Skeletal muscle tissue (tissue), 4 donors: ENCODE data around the gene DNAJB4. TPM values are rescaled to one million over a fixed set of nuclear protein-coding genes. Genes with fewer than 3 reads are reported as not detected.
"Not testable (repeated sequence)": the region's sequence is repeated elsewhere in the genome, so short reads cannot be mapped to it uniquely, and the experiment has no call there.

Experiments used
- H3K27ac ChIP-seq: one replicate; pipeline ENCODE4 v1.7.0; 2013; ENCODE audit warnings: mild to moderate bottlenecking, low read depth, low read length, inconsistent platforms
- H3K27me3 ChIP-seq, 3 donors: one replicate each; pipeline ENCODE4 v1.7.0; 2013; ENCODE audit warnings: low read length in 3 of 3; ENCODE audit not compliant: control insufficient read depth in 3 of 3, insufficient read depth in 3 of 3
- H3K36me3 ChIP-seq, 3 donors: one replicate each; pipeline ENCODE4 v1.7.0; 2013; ENCODE audit warnings: low read length in 3 of 3; ENCODE audit not compliant: control insufficient read depth in 3 of 3, insufficient read depth in 3 of 3
- H3K4me1 ChIP-seq, 3 donors: one replicate each; pipeline ENCODE4 v1.7.0; 2013; ENCODE audit warnings: low read length in 3 of 3, mild to moderate bottlenecking in 3 of 3; ENCODE audit not compliant: control insufficient read depth in 3 of 3, insufficient read depth in 3 of 3
- H3K4me3 ChIP-seq, 3 donors: one replicate each; pipeline ENCODE4 v1.7.0; 2013; ENCODE audit warnings: low read length in 3 of 3
- H3K9ac ChIP-seq, 3 donors: one replicate each; pipeline ENCODE4 v1.7.0; 2013; ENCODE audit warnings: low read length in 3 of 3, mild to moderate bottlenecking in 3 of 3, moderate library complexity in 2 of 3, low read depth in 1 of 3
- H3K9me3 ChIP-seq, 3 donors: one replicate each; pipeline ENCODE4 v1.7.0; 2013; ENCODE audit warnings: low read length in 3 of 3; ENCODE audit not compliant: control insufficient read depth in 3 of 3
- total RNA-seq: library from RNA; depleted of rRNA; stranded (reverse); fragments of >200 nt; gene quantifications from one replicate; pipeline ENCODE4 v1.2.3, GENCODE V29; 2014
- donor health status: Osteomylitis.

The DNAJB4 gene
- total RNA-seq, 1 donor from 2014 or later, result 53.8 TPM

DNA sequence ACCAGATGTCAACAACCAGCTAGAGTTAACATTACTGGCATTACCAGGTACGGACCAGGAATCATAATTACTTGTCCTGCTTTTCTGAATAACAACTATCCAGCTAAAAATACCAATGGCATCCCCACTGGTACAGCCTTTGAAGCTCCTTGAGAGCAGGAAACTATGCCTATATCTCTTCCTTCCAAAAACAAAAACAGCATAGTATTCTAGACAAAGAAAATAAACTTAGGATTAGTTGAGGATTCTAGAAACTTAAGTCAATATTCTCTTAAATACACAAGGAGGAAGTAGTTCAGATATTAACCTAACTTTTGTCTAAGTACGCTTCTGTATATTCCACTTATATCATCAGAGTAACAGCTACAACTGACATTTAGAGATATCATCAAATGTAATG lies 28.8 kb upstream of the DNAJB4 start:
- H3K4me3 ChIP-seq, result peak overlapping the region; percentile 8 to 39 (median 12)
- H3K36me3 ChIP-seq, result peaks cover 0 to 5% (median 0%) of the 10 kb centered on the region in 3 donors
- H3K9ac ChIP-seq, result peak overlapping the region in 1 of 3 donors; percentile 7
- H3K27me3 ChIP-seq, result no peaks in the 10 kb centered on the region
- peaks cover 17 to 32% (median 26%) of the 10 kb centered on the region in 3 donors for H3K4me1 ChIP-seq
- H3K27ac ChIP-seq, result peak overlapping the region; percentile 4
- no peaks in the 10 kb centered on the region for H3K9me3 ChIP-seq

- Histone ChIP-seq H3K27me3 (no peaks in the 10 kb centered on the region), H3K36me3 (peaks cover 0 to 5% (median 0%) of the 10 kb centered on the region in 3 donors), H3K9ac (peak overlapping the region in 1 of 3 donors; percentile 40), H3K4me3 (peak overlapping the region; percentile 39 to 95 (median 52)), H3K27ac (peak overlapping the region; percentile 20), H3K4me1 (peaks cover 17 to 32% (median 26%) of the 10 kb centered on the region in 3 donors), H3K9me3 (no peaks in the 10 kb centered on the region)
Measured at GRCh38 chr1:77976433-77977076, 28.2 kb upstream of the DNAJB4 start.

DNA sequence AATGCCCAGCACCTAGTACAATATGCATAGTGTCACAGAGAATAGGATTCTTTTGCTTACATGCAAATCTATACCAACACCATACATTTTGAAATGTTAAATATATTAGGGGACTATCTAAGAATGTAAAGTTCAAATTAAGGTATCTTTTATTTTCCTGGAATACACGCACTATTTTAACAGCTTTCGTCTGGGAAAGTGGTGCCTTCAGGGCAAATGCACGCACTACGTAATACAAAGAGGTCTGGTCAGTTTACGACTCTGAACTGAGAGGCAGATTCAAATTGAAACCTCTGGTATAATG lies 26.8 kb upstream of the DNAJB4 start:
- Histone ChIP-seq H3K4me1 (peaks cover 16 to 29% (median 26%) of the 10 kb centered on the region in 3 donors), H3K9me3 (no peaks in the 10 kb centered on the region), H3K36me3 (peaks cover 0 to 5% (median 0%) of the 10 kb centered on the region in 3 donors), H3K4me3 (peak overlapping the region; percentile 88 to 100 (median 95)), H3K27ac (peak overlapping the region; percentile 98), H3K9ac (peak overlapping the region; percentile 88 to 100 (median 96)), H3K27me3 (no peaks in the 10 kb centered on the region)

GRCh38 chr1:77978293-77978968 lies 26.3 kb upstream of the DNAJB4 start:
- Histone ChIP-seq H3K4me3 (peak overlapping the region; percentile 88 to 100 (median 95)), H3K36me3 (peaks cover 0 to 5% (median 0%) of the 10 kb centered on the region in 3 donors), H3K9me3 (no peaks in the 10 kb centered on the region), H3K27me3 (no peaks in the 10 kb centered on the region), H3K9ac (peak overlapping the region; percentile 88 to 100 (median 96)), H3K4me1 (peaks cover 16 to 29% (median 26%) of the 10 kb centered on the region in 3 donors), H3K27ac (peak overlapping the region; percentile 98)

- no peaks in the 10 kb centered on the region for H3K27me3 ChIP-seq
- peak within 1 kb of the TSS; percentile 98 for H3K27ac ChIP-seq
- peaks cover 0 to 3% (median 0%) of the 10 kb centered on the region in 3 donors for H3K36me3 ChIP-seq
- peak within 1 kb of the TSS; percentile 88 to 100 (median 96) for H3K9ac ChIP-seq
- H3K4me1 ChIP-seq, result peaks cover 16 to 29% (median 26%) of the 10 kb centered on the region in 3 donors
- H3K4me3 ChIP-seq, result peak within 1 kb of the TSS; percentile 88 to 100 (median 95)
- H3K9me3 ChIP-seq, result no peaks in the 10 kb centered on the region
Measured at GRCh38 chr1:77978969-77979876, 25.5 kb upstream of the DNAJB4 start, which contains the start of gene FUBP1. Gene FUBP1, minus strand, starts transcription at chr1:77979072. Its CDS starts 68 bp downstream, at chr1:77979004.

DNA sequence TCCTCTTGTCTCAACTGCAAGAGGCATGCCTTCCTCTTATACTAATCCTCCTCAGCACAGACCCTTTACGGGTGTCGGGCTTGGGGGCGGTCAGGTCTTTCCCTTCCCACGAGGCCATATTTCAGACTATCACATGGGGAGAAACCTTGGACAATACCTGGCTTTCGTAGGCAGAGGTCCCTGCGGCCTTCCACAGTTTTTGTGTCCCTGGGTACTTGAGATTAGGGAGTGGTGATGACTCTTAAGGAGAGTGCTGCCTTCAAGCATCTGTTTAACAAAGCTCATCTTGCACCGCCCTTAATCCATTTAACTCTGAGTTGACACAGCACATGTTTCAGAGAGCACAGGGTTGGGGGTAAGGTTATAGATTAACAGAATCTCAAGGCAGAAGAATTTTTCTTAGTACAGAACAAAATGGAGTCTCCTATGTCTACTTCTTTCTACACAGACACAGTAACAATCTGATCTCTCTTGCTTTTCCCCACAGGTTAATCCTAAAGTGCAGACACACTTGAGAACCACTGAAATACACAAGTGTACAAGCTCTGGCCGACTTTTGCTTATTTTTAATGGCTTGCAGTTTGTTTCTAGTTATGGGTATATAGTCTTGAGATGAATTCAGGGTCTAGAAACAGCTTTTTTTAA lies 21.3 kb upstream of the DNAJB4 start:
- H3K4me3 ChIP-seq, H3K36me3 ChIP-seq, H3K9me3 ChIP-seq, H3K27me3 ChIP-seq, H3K27ac ChIP-seq, H3K9ac ChIP-seq: not testable (repeated sequence)
- H3K4me1 ChIP-seq, result peaks cover 12 to 18% (median 13%) of the 10 kb centered on the region in 3 donors

GRCh38 chr1:77983997-77984355 lies 20.8 kb upstream of the DNAJB4 start:
- no peak overlapping the region for H3K9ac ChIP-seq
- H3K27ac ChIP-seq, result no peak overlapping the region
- H3K4me1 ChIP-seq, result peaks cover 12 to 18% (median 13%) of the 10 kb centered on the region in 3 donors
- H3K4me3 ChIP-seq, result no peak overlapping the region
- H3K27me3 ChIP-seq, result no peaks in the 10 kb centered on the region
- no peaks in the 10 kb centered on the region for H3K9me3 ChIP-seq
- no peaks in the 10 kb centered on the region for H3K36me3 ChIP-seq

DNA sequence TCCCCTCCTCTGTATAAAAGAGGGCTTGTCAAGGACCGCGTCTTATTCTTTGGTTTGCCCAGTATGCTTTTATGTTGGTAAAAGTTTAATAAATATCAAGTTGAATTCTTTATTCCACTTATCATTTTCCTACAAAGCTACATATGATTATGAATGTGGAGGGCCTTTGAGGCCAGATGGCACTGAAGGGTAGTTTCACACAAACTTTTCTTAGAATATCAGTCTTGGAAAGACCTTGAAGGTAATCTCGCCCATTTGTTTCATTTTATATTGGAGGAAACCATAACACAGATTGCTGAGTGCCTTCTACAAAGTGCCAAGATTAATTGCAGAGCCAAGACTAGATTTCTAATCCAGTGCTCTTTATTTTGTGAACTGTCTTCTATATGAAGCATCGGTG lies 20.1 kb upstream of the DNAJB4 start:
- H3K27me3 ChIP-seq, result no peaks in the 10 kb centered on the region
- peak overlapping the region; percentile 48 for H3K27ac ChIP-seq
- H3K9ac ChIP-seq, result no peak overlapping the region
- no peak overlapping the region for H3K4me3 ChIP-seq
- H3K36me3 ChIP-seq, result no peaks in the 10 kb centered on the region
- H3K9me3 ChIP-seq, result no peaks in the 10 kb centered on the region
- peaks cover 12 to 18% (median 13%) of the 10 kb centered on the region in 3 donors for H3K4me1 ChIP-seq

DNA sequence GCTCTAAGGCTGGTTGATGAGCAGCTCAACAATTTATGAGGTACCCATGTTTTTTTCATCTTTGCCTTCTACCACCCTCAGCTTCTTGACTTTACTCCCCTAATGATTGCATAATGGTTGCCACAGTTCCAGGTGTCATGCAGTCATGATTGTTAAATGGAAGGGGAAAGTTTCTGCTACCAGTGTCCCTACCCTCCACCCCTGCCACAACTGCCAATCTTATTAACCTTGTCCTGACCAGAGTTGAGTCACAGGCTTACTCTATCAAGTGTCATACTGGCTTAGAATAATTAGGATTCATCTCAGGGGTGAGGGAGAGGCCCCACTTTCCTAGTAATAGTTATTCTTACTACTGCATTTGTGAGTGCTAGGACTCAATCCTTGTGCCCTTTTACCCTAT lies 17.9 kb upstream of the DNAJB4 start:
- no peaks in the 10 kb centered on the region for H3K36me3 ChIP-seq
- H3K27ac ChIP-seq, result no peak overlapping the region
- no peak overlapping the region for H3K9ac ChIP-seq
- H3K4me3 ChIP-seq, result no peak overlapping the region
- H3K27me3 ChIP-seq, result no peaks in the 10 kb centered on the region
- peaks cover 10 to 12% (median 11%) of the 10 kb centered on the region in 3 donors for H3K4me1 ChIP-seq
- no peaks in the 10 kb centered on the region for H3K9me3 ChIP-seq
